Neutrophil (primary cell): ENCODE results near the gene UTP25.

Experiments used
- H3K27ac ChIP-seq: fragments of 200-600 bp; sonication (generic); 2 replicates; pipeline ENCODE4 v1.5.1; 2016; ENCODE audit warnings: mild to moderate bottlenecking, moderate library complexity
- H3K27me3 ChIP-seq: fragments of 200-600 bp; sonication (generic); 2 replicates; pipeline ENCODE4 v1.6.0; 2016; ENCODE audit warnings: mild to moderate bottlenecking
- H3K36me3 ChIP-seq: fragments of 200-600 bp; sonication (generic); 2 replicates; pipeline ENCODE4 v1.5.1; 2017
- H3K4me1 ChIP-seq, 2 experiments: fragments of 200-600 bp in 1 of 2; sonication (generic) in 1 of 2; 1 replicate in 1 of 2; 2 replicates in 1 of 2; pipeline versions ENCODE4 v1.5.1 to v1.6.1; 2013 to 2016; ENCODE audit warnings: low read depth in 1 of 2, low read length in 1 of 2, mild to moderate bottlenecking in 1 of 2, moderate library complexity in 1 of 2; ENCODE audit not compliant: control insufficient read depth in 1 of 2, insufficient read depth in 1 of 2
- H3K4me3 ChIP-seq, 2 experiments: fragments of 200-600 bp in 1 of 2; sonication (generic) in 1 of 2; 1 replicate in 1 of 2; 2 replicates in 1 of 2; pipeline ENCODE4 v1.5.1; 2013 to 2016; ENCODE audit warnings: low read depth in 1 of 2, low read length in 1 of 2, mild to moderate bottlenecking in 1 of 2, moderate library complexity in 1 of 2
- H3K9me3 ChIP-seq: fragments of 200-600 bp; sonication (generic); 2 replicates; pipeline ENCODE4 v1.5.1; 2016
- TF ChIP-seq, protein P1 (sequence below): fragments of 200-600 bp; sonication (generic); IDR thresholded peaks from 2 replicates; pipeline ENCODE4 v1.5.1; 2016; ENCODE audit warnings: antibody characterized with exemption

UTP25 gene

DNA sequence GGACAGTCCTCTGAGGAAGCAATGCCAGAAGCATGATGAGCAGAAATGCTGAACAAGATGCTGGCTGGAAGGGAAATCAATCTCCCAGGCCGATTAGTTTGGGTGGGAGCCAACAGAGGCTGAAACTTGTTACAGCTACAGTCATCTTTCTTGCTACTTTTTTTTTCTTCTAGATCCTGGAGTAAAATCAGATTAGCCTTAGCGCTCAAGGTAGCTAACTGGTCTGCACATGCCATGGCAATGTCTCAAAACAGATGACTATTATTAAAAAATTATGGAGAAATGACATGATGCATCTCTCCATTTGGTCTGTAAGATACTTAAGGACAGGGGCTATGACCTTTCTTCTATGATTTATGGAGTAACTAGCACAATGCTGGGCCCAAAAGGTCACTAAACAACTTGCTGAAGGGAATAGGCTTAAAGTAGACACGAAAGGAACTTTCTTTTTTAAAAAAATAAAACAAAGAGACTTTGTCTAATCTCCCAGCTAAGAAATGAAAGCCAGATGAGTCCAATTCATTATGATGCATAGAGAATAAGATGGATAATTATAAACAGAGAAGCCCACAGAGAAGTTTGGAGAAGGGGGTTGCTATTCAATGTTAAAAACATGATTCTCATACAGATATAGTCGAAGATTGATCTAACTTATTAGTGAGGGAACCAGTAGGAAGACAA, 42.5 kb downstream of the UTP25 start:
- TF ChIP-seq, protein P1, sequence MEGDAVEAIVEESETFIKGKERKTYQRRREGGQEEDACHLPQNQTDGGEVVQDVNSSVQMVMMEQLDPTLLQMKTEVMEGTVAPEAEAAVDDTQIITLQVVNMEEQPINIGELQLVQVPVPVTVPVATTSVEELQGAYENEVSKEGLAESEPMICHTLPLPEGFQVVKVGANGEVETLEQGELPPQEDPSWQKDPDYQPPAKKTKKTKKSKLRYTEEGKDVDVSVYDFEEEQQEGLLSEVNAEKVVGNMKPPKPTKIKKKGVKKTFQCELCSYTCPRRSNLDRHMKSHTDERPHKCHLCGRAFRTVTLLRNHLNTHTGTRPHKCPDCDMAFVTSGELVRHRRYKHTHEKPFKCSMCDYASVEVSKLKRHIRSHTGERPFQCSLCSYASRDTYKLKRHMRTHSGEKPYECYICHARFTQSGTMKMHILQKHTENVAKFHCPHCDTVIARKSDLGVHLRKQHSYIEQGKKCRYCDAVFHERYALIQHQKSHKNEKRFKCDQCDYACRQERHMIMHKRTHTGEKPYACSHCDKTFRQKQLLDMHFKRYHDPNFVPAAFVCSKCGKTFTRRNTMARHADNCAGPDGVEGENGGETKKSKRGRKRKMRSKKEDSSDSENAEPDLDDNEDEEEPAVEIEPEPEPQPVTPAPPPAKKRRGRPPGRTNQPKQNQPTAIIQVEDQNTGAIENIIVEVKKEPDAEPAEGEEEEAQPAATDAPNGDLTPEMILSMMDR, result no peak
- no peak overlapping the region for H3K4me3 ChIP-seq
- H3K27ac ChIP-seq, result no peak overlapping the region
- H3K4me1 ChIP-seq, result no peaks in the 10 kb centered on the region
- H3K27me3 ChIP-seq, result peaks cover 43% of the 10 kb centered on the region
- no peaks in the 10 kb centered on the region for H3K9me3 ChIP-seq
- no peaks in the 10 kb centered on the region for H3K36me3 ChIP-seq

DNA sequence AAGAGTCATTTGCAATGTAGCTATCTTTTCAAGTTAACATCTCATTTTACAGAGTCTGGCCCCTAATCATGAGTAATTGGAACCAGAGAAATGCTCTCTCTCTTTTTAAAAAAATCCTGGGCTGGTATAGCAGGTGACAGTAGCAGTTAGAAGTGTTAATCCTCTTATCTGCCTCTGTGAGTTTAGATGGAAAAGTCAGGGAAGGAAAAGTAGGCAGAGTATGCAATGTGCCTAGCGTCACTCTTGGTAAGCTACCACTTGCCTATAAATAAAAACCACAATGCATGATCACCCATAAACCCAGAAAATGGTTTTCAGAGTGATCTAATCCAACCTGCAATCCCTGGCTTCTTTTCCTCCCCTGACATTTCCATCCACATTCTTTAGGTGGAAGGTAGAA, 43.2 kb downstream of the UTP25 start:
- Histone ChIP-seq H3K27ac (no peak overlapping the region), H3K9me3 (no peaks in the 10 kb centered on the region), H3K4me3 (no peak overlapping the region), H3K36me3 (no peaks in the 10 kb centered on the region), H3K4me1 (no peaks in the 10 kb centered on the region), H3K27me3 (peaks cover 43% of the 10 kb centered on the region)
- TF ChIP-seq, protein P1, result no peak

DNA sequence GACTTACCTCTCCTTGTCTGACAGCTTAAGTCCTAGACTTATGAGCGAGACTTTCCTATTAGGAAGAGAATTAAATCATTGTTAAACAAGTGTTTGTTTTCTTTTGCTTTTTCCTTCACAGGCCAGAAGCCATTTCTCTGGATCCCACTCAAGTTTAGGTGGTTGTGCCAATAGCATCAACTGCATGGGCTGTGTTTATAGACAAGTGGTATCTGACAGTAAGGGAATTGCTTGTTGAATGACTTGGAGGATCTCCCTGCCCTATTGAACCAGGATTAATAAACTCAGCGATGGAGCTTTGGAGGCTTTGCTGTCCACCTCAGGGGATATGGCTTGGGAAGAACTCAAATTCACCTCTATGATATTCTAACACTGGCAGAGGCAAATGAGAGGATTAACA, 43.7 kb downstream of the UTP25 start:
- H3K27me3 ChIP-seq, result peaks cover 44% of the 10 kb centered on the region
- H3K4me1 ChIP-seq, result no peaks in the 10 kb centered on the region
- no peaks in the 10 kb centered on the region for H3K9me3 ChIP-seq
- no peaks in the 10 kb centered on the region for H3K36me3 ChIP-seq
- TF ChIP-seq, protein P1, result no peak
- H3K4me3 ChIP-seq, result no peak overlapping the region
- no peak overlapping the region for H3K27ac ChIP-seq

DNA sequence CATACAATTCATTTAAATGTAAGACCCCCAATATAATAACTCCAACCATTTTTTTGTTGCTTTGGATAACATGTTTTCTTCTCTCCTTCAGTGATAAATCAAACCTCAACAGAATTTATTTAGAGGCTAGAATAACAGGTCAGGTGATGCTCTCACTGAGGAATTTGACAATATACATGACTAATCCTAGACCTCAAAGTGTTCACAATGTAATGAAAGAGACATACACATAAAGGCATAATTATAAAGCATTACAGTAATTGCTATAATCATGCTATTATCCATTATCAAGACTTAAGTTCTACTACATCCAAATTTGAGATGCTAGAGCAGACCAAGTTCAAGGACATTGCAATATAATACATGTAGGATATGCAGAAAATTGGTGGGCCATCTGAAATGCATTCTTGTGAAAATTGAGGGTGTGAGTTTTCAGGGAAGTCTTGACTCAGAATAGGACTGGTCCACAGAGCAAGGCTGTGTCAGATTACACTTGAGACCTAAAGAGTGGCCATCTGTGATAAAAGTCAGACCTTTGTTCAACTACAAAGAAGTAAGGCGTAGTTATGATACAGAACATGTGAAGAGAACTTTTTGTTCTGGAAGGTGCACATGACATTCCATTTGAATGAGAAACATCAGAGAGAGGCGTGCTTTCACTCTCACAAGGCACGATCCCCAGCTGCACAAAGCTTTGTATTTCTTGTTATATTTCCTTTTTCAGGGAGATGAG, 45.5 kb downstream of the UTP25 start:
- no peak overlapping the region for H3K4me3 ChIP-seq
- H3K9me3 ChIP-seq, result no peaks in the 10 kb centered on the region
- TF ChIP-seq, protein P1, result no peak
- H3K36me3 ChIP-seq, result no peaks in the 10 kb centered on the region
- H3K4me1 ChIP-seq, result no peaks in the 10 kb centered on the region
- peaks cover 48% of the 10 kb centered on the region for H3K27me3 ChIP-seq
- H3K27ac ChIP-seq, result no peak overlapping the region

DNA sequence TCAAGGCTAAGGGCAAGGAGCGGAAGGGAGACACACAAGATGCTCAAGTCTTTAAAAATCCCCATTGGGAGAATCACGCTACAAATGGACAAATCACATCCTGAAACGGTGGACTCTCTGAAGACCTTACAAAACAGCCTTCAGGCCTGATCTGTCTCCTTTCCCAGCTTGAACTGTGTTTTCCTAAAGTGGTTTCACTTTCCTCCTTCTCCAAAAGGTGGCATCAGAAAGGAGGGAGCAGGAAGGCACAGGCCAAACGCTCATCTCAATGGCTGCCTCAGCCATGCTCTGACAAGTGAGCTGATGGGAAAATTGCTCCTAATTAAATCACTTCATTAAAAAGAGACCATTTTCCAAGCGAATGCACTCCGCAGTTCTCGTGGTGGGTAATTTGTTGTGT, 47.7 kb downstream of the UTP25 start:
- no peaks in the 10 kb centered on the region for H3K36me3 ChIP-seq
- H3K9me3 ChIP-seq, result no peaks in the 10 kb centered on the region
- TF ChIP-seq, protein P1, result no peak
- H3K4me1 ChIP-seq, result no peaks in the 10 kb centered on the region
- no peak overlapping the region for H3K27ac ChIP-seq
- no peak overlapping the region for H3K4me3 ChIP-seq
- peaks cover 44% of the 10 kb centered on the region for H3K27me3 ChIP-seq
